Activated naive CD4-positive, alpha-beta T cell treated with anti-CD3 and anti-CD28 coated beads for 36 hours (primary cell): ENCODE results near the gene KCNN1. TPM values are rescaled to one million over a fixed set of nuclear protein-coding genes. Genes with fewer than 3 reads are reported as not detected.
"Not testable (repeated sequence)": the region's sequence is repeated elsewhere in the genome, so short reads cannot be mapped to it uniquely, and the experiment has no call there.

Experiments
- CTCF ChIA-PET: fragments of 350-600 bp; sonication (Branson Sonifier 250); formaldehyde crosslinking; loops from one replicate; lab custom pipeline; 2021; ENCODE audit warnings: antibody characterized with exemption; lab: Charles Lee
- DNase-seq: peaks from one replicate; pipeline ENCODE4 v3.0.0-alpha.2; 2020
- H3K27ac Mint-ChIP-seq: one replicate; pipeline ENCODE4 v1.8.0; 2021; ENCODE audit warnings: mild to moderate bottlenecking, mixed read lengths
- H3K27me3 Mint-ChIP-seq: one replicate; pipeline ENCODE4 v1.8.0; 2021; ENCODE audit warnings: low read depth, mixed read lengths
- H3K36me3 Mint-ChIP-seq: one replicate; pipeline ENCODE4 v1.8.0; 2021; ENCODE audit warnings: low read depth, mixed read lengths
- H3K4me1 Mint-ChIP-seq: one replicate; pipeline ENCODE4 v1.8.0; 2021; ENCODE audit warnings: low read depth, mixed read lengths
- H3K4me3 Mint-ChIP-seq: one replicate; pipeline ENCODE4 v1.8.0; 2021; ENCODE audit warnings: mild to moderate bottlenecking, moderate library complexity, mixed read lengths
- H3K9me3 Mint-ChIP-seq: one replicate; pipeline ENCODE4 v1.8.0; 2021; ENCODE audit warnings: mixed read lengths
- intact Hi-C: fragments of 100-400 bp; cut with micrococcal nuclease; formaldehyde crosslinking; loops from one replicate; pipeline ENCODE4 v1.15.1; 2023
- total RNA-seq, 2 experiments: library from RNA; stranded (reverse); gene quantifications; one replicate each; pipeline ENCODE4 v1.2.3, GENCODE V29; 2021

The KCNN1 gene
- total RNA-seq, 2 experiments from 2014 or later = 0.21 to 0.30 TPM

- no peak for DNase-seq
- Mint-ChIP-seq H3K9me3 (no peaks in the 10 kb centered on the region), H3K36me3 (no peaks in the 10 kb centered on the region), H3K27me3 (no peaks in the 10 kb centered on the region), H3K4me1 (peaks cover 38% of the 10 kb centered on the region), H3K27ac (no peak overlapping the region), H3K4me3 (no peak overlapping the region)
- CTCF ChIA-PET = interaction anchor here (0.6 to 1.4 kb wide), 3 partner anchors 9 to 94 kb away, joined by 3 to 6 read pairs (median 3); partner anchors contain the start of gene CCDC124
- intact Hi-C loops = no loop called here
Observed at GRCh38 chr19:18027151-18027550, 60.2 kb downstream of the KCNN1 start.

GRCh38 chr19:18029617-18030338 lies 62.9 kb downstream of the KCNN1 start:
- no peaks in the 10 kb centered on the region for H3K27me3 Mint-ChIP-seq
- no peak overlapping the region for H3K27ac Mint-ChIP-seq
- peaks cover 17% of the 10 kb centered on the region for H3K4me1 Mint-ChIP-seq
- CTCF ChIA-PET = no interaction called here
- no peaks in the 10 kb centered on the region for H3K36me3 Mint-ChIP-seq
- H3K9me3 Mint-ChIP-seq = no peaks in the 10 kb centered on the region
- no peak for DNase-seq
- intact Hi-C loops = no loop called here
- H3K4me3 Mint-ChIP-seq = no peak overlapping the region

- CTCF ChIA-PET, H3K27ac Mint-ChIP-seq, H3K36me3 Mint-ChIP-seq, H3K4me3 Mint-ChIP-seq, H3K27me3 Mint-ChIP-seq, DNase-seq, intact Hi-C loops, H3K9me3 Mint-ChIP-seq: not testable (repeated sequence)
- peaks cover 14% of the 10 kb centered on the region for H3K4me1 Mint-ChIP-seq
Observed at GRCh38 chr19:18031401-18031800, 64.5 kb downstream of the KCNN1 start.

- H3K36me3 Mint-ChIP-seq, H3K27ac Mint-ChIP-seq: not testable (repeated sequence)
Observed at GRCh38 chr19:18032102-18032501, 65.2 kb downstream of the KCNN1 start.

GRCh38 chr19:18041054-18041453 lies 74.1 kb downstream of the KCNN1 start:
- CTCF ChIA-PET = interaction anchor here (1.2 kb wide), 1 partner anchor 33 kb away, joined by 3 read pairs; the partner anchor contains the start of gene ARRDC2
- no peak overlapping the region for H3K27ac Mint-ChIP-seq
- H3K9me3 Mint-ChIP-seq = peaks cover 2% of the 10 kb centered on the region
- no peak overlapping the region for H3K4me3 Mint-ChIP-seq
- no peaks in the 10 kb centered on the region for H3K36me3 Mint-ChIP-seq
- H3K27me3 Mint-ChIP-seq = peaks cover 3% of the 10 kb centered on the region
- no peak for DNase-seq
- intact Hi-C loops = no loop called here
- peaks cover 32% of the 10 kb centered on the region for H3K4me1 Mint-ChIP-seq

More at GRCh38 chr19:18032102-18032501, 65.2 kb downstream of the KCNN1 start:
- CTCF ChIA-PET, H3K27me3 Mint-ChIP-seq, H3K4me3 Mint-ChIP-seq, intact Hi-C loops, H3K9me3 Mint-ChIP-seq, DNase-seq: not testable (repeated sequence)
- peaks cover 14% of the 10 kb centered on the region for H3K4me1 Mint-ChIP-seq

GRCh38 chr19:18043676-18044075 lies 76.8 kb downstream of the KCNN1 start:
- Mint-ChIP-seq H3K27me3 (peaks cover 3% of the 10 kb centered on the region), H3K4me3 (no peak overlapping the region), H3K4me1 (peaks cover 40% of the 10 kb centered on the region), H3K36me3 (no peaks in the 10 kb centered on the region), H3K9me3 (peaks cover 2% of the 10 kb centered on the region), H3K27ac (no peak overlapping the region)
- intact Hi-C loops = loop anchor here (2.0 kb wide), 1 partner anchor 45 kb away; no protein-coding TSS in a partner anchor
- CTCF ChIA-PET = interaction anchor here (1.9 kb wide), 1 partner anchor 31 kb away, joined by 6 read pairs; no protein-coding TSS in a partner anchor
- DNase-seq = no peak

- H3K27ac Mint-ChIP-seq = peak overlapping the region; percentile 21
- peak; percentile 98 for DNase-seq
- intact Hi-C loops = loop anchor here (1.0 to 2.0 kb wide), 4 partner anchors 13 to 98 kb away; no protein-coding TSS in a partner anchor
- peak overlapping the region; percentile 64 for H3K4me3 Mint-ChIP-seq
- no peaks in the 10 kb centered on the region for H3K36me3 Mint-ChIP-seq
- H3K4me1 Mint-ChIP-seq = peaks cover 42% of the 10 kb centered on the region
- H3K27me3 Mint-ChIP-seq = peaks cover 3% of the 10 kb centered on the region
- CTCF ChIA-PET = interaction anchor here (0.6 to 2.0 kb wide), 13 partner anchors 14 to 577 kb away, joined by 3 to 6 read pairs (median 3); no protein-coding TSS in a partner anchor
- peaks cover 2% of the 10 kb centered on the region for H3K9me3 Mint-ChIP-seq
Observed at GRCh38 chr19:18044825-18045304, 78.0 kb downstream of the KCNN1 start.

GRCh38 chr19:18045307-18046050 lies 78.6 kb downstream of the KCNN1 start:
- DNase-seq = no peak
- CTCF ChIA-PET = interaction anchor here (0.8 to 2.0 kb wide), 8 partner anchors 18 to 109 kb away, joined by 3 to 6 read pairs (median 3); no protein-coding TSS in a partner anchor
- Mint-ChIP-seq H3K4me1 (peaks cover 47% of the 10 kb centered on the region), H3K27ac (peak overlapping the region; percentile 21), H3K9me3 (peaks cover 2% of the 10 kb centered on the region), H3K36me3 (no peaks in the 10 kb centered on the region), H3K4me3 (peak overlapping the region; percentile 64), H3K27me3 (peaks cover 3% of the 10 kb centered on the region)
- intact Hi-C loops = loop anchor here (1.0 to 2.0 kb wide), 4 partner anchors 13 to 98 kb away; no protein-coding TSS in a partner anchor

- peaks cover 3% of the 10 kb centered on the region for H3K27me3 Mint-ChIP-seq
- DNase-seq = peak; percentile 36
- no peak overlapping the region for H3K4me3 Mint-ChIP-seq
- no peaks in the 10 kb centered on the region for H3K36me3 Mint-ChIP-seq
- CTCF ChIA-PET = interaction anchor here (1.2 to 2.0 kb wide), 3 partner anchors 13 to 22 kb away, joined by 3 to 5 read pairs (median 5); no protein-coding TSS in a partner anchor
- H3K9me3 Mint-ChIP-seq = no peaks in the 10 kb centered on the region
- no peak overlapping the region for H3K27ac Mint-ChIP-seq
- peaks cover 50% of the 10 kb centered on the region for H3K4me1 Mint-ChIP-seq
- intact Hi-C loops = no loop called here
Observed at GRCh38 chr19:18046059-18046718, 79.3 kb downstream of the KCNN1 start.

GRCh38 chr19:18049385-18049784 lies 82.5 kb downstream of the KCNN1 start:
- no peaks in the 10 kb centered on the region for H3K9me3 Mint-ChIP-seq
- H3K4me3 Mint-ChIP-seq = no peak overlapping the region
- H3K27me3 Mint-ChIP-seq = no peaks in the 10 kb centered on the region
- CTCF ChIA-PET = interaction anchor here (0.6 to 0.9 kb wide), 3 partner anchors 39 to 53 kb away, joined by 4 to 8 read pairs (median 5); no protein-coding TSS in a partner anchor
- H3K27ac Mint-ChIP-seq = no peak overlapping the region
- intact Hi-C loops = no loop called here
- peaks cover 42% of the 10 kb centered on the region for H3K4me1 Mint-ChIP-seq
- H3K36me3 Mint-ChIP-seq = no peaks in the 10 kb centered on the region
- DNase-seq = no peak
